OCI-LY1 (cell line): ENCODE results near the gene SRPRA.

Experiments
- H2AFZ ChIP-seq: fragments of 200-600 bp; sonication (generic), shearing (Covaris generic); 2 replicates; pipeline ENCODE4 v1.6.0; 2014; ENCODE audit warnings: antibody characterized with exemption, mild to moderate bottlenecking, low read length
- H3F3A ChIP-seq: fragments of 200-600 bp; sonication (generic), shearing (Covaris generic); 2 replicates; pipeline ENCODE4 v1.6.0; 2014; ENCODE audit warnings: mild to moderate bottlenecking, antibody characterized with exemption, low read length, moderate library complexity; ENCODE audit not compliant: insufficient read depth
- H3K27ac ChIP-seq: fragments of 200-600 bp; sonication (generic); 2 replicates; pipeline ENCODE4 v1.5.1; 2014; ENCODE audit warnings: low read length, mixed run types, mild to moderate bottlenecking, low read depth; ENCODE audit not compliant: poor library complexity, severe bottlenecking
- H3K27me3 ChIP-seq: fragments of 200-600 bp; sonication (generic); 2 replicates; pipeline ENCODE4 v1.6.0; 2014; ENCODE audit warnings: antibody characterized with exemption, mild to moderate bottlenecking, low read length, moderate library complexity; ENCODE audit not compliant: insufficient read depth
- H3K36me3 ChIP-seq: fragments of 200-600 bp; sonication (generic); 2 replicates; pipeline ENCODE4 v1.6.1; 2014; ENCODE audit warnings: mild to moderate bottlenecking, antibody characterized with exemption, low read length, moderate library complexity, mixed read lengths; ENCODE audit not compliant: insufficient read depth
- H3K4me1 ChIP-seq: fragments of 200-600 bp; sonication (generic); 2 replicates; pipeline ENCODE4 v1.5.1; 2014; ENCODE audit warnings: mild to moderate bottlenecking, low read length, moderate library complexity; ENCODE audit not compliant: insufficient read depth, severe bottlenecking
- H3K4me2 ChIP-seq: fragments of 200-600 bp; sonication (generic), shearing (Covaris generic); 2 replicates; pipeline ENCODE4 v1.6.1; 2014; ENCODE audit warnings: low read length
- H3K4me3 ChIP-seq: fragments of 200-600 bp; sonication (generic); 2 replicates; pipeline ENCODE4 v1.5.1; 2014; ENCODE audit warnings: low read length, low read depth, mild to moderate bottlenecking, mixed read lengths; ENCODE audit not compliant: poor library complexity, severe bottlenecking
- H3K79me2 ChIP-seq: fragments of 200-600 bp; shearing (Covaris generic); 2 replicates; pipeline ENCODE4 v1.6.1; 2016; ENCODE audit warnings: mixed run types, low read length, mixed read lengths; ENCODE audit not compliant: insufficient read depth
- H3K9ac ChIP-seq: fragments of 200-600 bp; sonication (generic), shearing (Covaris generic); 2 replicates; pipeline ENCODE4 v1.6.1; 2014; ENCODE audit warnings: mild to moderate bottlenecking, low read length, mixed read lengths
- H3K9me2 ChIP-seq: fragments of 200-600 bp; sonication (generic), shearing (Covaris generic); 2 replicates; pipeline ENCODE4 v1.6.1; 2014; ENCODE audit warnings: low read depth, mild to moderate bottlenecking, low read length, mixed read lengths
- H3K9me3 ChIP-seq: fragments of 200-600 bp; shearing (Covaris generic); 2 replicates; pipeline ENCODE4 v1.6.1; 2014; ENCODE audit warnings: low read length, mixed read lengths
- H4K20me1 ChIP-seq: fragments of 200-600 bp; sonication (generic), shearing (Covaris generic); 2 replicates; pipeline ENCODE4 v1.6.0; 2016; ENCODE audit warnings: mild to moderate bottlenecking, low read length; ENCODE audit not compliant: insufficient read depth
- EZH2 ChIP-seq: fragments of 200-600 bp; sonication (generic), shearing (Covaris generic); IDR thresholded peaks from 2 replicates; pipeline ENCODE4 v1.8.0; 2017; ENCODE audit warnings: borderline replicate concordance, mixed run types, mild to moderate bottlenecking, antibody characterized with exemption, low read length, moderate library complexity, mixed read lengths
- TF ChIP-seq, protein P1 (sequence below): fragments of 200-600 bp; sonication (generic), shearing (Covaris generic); IDR thresholded peaks from 2 replicates; pipeline ENCODE4 v1.5.1; 2017; ENCODE audit warnings: mild to moderate bottlenecking, antibody characterized with exemption, low read length, moderate library complexity, mixed read lengths

The SRPRA gene

DNA sequence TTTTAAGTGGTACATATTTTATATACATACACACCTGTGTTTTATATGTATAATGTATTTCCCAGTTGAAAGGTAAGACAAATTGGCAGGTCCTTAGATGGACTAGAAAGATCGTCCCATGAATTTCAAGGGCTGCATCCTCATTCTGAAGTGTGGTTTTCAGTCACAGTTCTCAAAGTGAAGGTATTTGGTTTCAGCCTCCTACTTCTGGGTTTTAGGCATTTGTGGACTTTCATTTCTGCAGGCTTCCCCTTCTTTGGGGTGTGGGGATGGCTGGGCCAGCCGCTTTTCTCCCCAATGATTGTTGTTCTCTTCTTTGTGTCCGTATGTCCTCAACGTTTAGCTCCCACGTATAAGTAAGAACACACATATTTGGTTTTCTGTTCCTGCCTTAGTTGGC lies 45.1 kb upstream of the SRPRA start:
- H3K4me2 ChIP-seq = no peak overlapping the region
- no peak overlapping the region for H3K27ac ChIP-seq
- H3K27me3 ChIP-seq = no peaks in the 10 kb centered on the region
- H3K9ac ChIP-seq = no peak overlapping the region
- no peaks in the 10 kb centered on the region for H3F3A ChIP-seq
- H2AFZ ChIP-seq = no peak overlapping the region
- TF ChIP-seq, protein P1, sequence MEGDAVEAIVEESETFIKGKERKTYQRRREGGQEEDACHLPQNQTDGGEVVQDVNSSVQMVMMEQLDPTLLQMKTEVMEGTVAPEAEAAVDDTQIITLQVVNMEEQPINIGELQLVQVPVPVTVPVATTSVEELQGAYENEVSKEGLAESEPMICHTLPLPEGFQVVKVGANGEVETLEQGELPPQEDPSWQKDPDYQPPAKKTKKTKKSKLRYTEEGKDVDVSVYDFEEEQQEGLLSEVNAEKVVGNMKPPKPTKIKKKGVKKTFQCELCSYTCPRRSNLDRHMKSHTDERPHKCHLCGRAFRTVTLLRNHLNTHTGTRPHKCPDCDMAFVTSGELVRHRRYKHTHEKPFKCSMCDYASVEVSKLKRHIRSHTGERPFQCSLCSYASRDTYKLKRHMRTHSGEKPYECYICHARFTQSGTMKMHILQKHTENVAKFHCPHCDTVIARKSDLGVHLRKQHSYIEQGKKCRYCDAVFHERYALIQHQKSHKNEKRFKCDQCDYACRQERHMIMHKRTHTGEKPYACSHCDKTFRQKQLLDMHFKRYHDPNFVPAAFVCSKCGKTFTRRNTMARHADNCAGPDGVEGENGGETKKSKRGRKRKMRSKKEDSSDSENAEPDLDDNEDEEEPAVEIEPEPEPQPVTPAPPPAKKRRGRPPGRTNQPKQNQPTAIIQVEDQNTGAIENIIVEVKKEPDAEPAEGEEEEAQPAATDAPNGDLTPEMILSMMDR = no peak
- TF ChIP-seq EZH2 = no peak
- no peak overlapping the region for H3K4me3 ChIP-seq
- no peaks in the 10 kb centered on the region for H3K9me2 ChIP-seq
- H3K36me3 ChIP-seq = peaks cover 63% of the 10 kb centered on the region
- peaks cover 9% of the 10 kb centered on the region for H3K4me1 ChIP-seq
- H3K79me2 ChIP-seq = no peaks in the 10 kb centered on the region
- no peaks in the 10 kb centered on the region for H3K9me3 ChIP-seq
- no peaks in the 10 kb centered on the region for H4K20me1 ChIP-seq

DNA sequence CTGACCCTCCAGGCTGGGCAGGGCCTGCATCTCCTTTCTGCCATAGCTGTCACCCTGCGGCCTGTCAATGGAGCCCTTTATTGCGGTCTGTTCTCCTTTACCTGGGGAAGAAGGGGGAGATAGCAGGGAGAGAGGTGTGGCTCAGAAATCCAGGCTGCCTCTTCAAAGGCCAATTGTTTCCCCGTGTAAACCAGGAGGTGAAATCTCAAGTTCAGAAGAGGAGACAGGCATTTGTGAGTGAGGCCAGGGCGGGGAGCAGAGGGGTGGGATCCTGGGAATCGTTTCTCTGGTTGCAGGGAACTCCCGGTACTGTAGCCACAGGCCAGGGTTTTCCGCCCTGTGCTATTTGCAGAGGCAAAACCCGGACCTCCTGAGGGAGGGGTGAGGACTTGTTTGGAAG lies 44.3 kb upstream of the SRPRA start:
- Histone ChIP-seq H3K4me2 (no peak overlapping the region), H3F3A (no peaks in the 10 kb centered on the region)

DNA sequence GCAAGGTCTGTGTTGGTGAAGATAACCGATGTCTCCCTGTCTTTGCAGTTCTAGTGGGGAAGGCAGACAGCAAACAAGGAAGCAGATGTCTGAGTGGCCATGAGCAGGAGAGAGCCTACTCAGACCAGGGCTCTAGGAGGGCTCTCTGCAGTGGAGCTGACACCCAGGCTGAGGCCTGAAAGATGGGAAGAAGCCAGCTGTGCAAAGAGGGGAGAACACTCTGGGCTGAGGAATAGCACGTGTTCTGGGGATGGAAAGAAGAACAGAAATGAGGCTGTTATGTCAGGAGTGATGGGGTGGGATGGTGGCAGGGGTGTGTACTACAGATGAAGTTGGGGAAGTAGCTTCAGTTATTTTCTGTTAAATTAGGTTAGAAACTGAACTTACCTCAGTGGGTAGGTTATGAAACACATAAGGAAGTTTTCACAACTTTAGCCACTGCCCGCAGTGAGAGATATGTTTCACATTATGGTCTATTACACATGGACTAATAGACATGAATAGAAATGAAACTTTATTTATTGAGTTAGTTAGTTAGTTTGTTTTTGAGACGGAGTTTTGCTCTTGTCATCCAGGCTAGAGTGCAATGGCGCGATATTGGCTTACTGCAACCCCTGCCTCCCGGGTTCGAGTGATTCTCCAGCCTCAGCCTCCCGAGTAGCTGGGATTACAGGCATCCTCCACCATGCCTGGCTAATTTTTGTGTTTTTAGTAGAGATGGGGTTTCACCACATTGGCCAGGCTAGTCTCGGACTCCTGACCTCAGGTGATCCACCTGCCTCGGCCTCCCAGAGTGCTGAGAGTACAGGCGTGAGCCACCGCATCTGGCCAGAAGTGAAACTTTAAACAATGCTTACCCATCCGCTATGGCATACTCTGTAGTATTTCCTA lies 43.0 kb upstream of the SRPRA start:
- no peak for TF ChIP-seq EZH2
- TF ChIP-seq, protein P1 = no peak
- no peak overlapping the region for H3K9ac ChIP-seq
- H4K20me1 ChIP-seq = no peaks in the 10 kb centered on the region
- no peak overlapping the region for H3K4me3 ChIP-seq
- peaks cover under 1% of the 10 kb centered on the region for H3K4me1 ChIP-seq
- no peak overlapping the region for H3K27ac ChIP-seq
- H3F3A ChIP-seq = no peaks in the 10 kb centered on the region
- H3K36me3 ChIP-seq = peaks cover 72% of the 10 kb centered on the region
- H3K9me3 ChIP-seq = no peaks in the 10 kb centered on the region
- H3K79me2 ChIP-seq = no peaks in the 10 kb centered on the region
- H3K9me2 ChIP-seq = no peaks in the 10 kb centered on the region
- H2AFZ ChIP-seq = no peak overlapping the region
- H3K4me2 ChIP-seq = no peak overlapping the region
- no peaks in the 10 kb centered on the region for H3K27me3 ChIP-seq

More for the DNA sequence above, 44.3 kb upstream of the SRPRA start:
- Histone ChIP-seq H3K9me2 (no peaks in the 10 kb centered on the region), H3K4me3 (no peak overlapping the region), H3K27ac (no peak overlapping the region), H3K9me3 (no peaks in the 10 kb centered on the region), H3K27me3 (no peaks in the 10 kb centered on the region), H3K79me2 (no peaks in the 10 kb centered on the region), H3K9ac (no peak overlapping the region), H4K20me1 (no peaks in the 10 kb centered on the region), H2AFZ (no peak overlapping the region), H3K36me3 (peaks cover 67% of the 10 kb centered on the region), H3K4me1 (peaks cover under 1% of the 10 kb centered on the region)
- TF ChIP-seq EZH2 = no peak
- TF ChIP-seq, protein P1 = no peak
